ENCODE data around the gene MDN1.
A peak's percentile ranks its signal among the peaks of the same experiment; 100 is the strongest.
"Not testable (repeated sequence)": the region's sequence is repeated elsewhere in the genome, so short reads cannot be mapped to it uniquely, and the experiment has no call there.

Gene MDN1

GRCh38 chr6:89644864-89645263, 174.7 kb downstream of the MDN1 start:
- no peak for DNase-seq

DNA sequence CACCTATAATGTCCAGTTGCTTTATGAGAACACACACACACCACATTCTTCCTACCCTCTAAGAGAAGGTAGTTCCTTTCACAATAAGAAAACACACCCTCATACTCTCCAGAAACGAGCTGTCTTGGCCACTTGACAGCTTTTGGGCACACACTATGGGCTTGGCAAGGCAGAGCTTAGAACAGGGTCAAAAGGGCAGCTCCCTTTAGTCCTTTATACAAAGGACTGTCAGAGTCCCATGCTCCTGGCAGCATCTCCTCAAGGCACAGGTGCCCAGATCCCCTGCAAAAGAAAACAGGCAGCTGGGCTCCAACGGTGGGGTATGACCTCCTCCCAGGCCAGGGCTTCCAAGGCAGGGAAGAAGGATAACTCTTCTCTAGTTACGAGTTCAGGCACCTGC, 176.2 kb downstream of the MDN1 start:
- no peak for DNase-seq

DNA sequence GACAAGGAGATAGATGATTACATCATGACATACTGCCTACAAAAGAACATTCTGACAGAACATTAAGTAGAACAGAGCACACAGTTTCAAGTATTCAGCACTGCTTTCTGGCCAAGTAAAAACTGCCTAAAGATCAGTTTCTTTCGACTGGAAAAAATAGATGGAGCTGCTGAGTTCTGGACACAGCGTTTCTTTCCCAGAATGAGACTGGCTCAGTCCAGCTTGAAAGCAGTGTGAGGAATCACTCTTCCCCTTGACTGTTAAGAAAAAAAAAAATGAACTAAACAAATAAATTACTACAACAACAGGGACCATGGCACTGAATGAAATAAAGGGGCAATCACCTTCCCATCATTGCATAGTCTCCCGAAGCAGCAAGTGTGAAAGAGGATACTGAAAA, 176.6 kb downstream of the MDN1 start:
- DNase-seq: no peak

DNA sequence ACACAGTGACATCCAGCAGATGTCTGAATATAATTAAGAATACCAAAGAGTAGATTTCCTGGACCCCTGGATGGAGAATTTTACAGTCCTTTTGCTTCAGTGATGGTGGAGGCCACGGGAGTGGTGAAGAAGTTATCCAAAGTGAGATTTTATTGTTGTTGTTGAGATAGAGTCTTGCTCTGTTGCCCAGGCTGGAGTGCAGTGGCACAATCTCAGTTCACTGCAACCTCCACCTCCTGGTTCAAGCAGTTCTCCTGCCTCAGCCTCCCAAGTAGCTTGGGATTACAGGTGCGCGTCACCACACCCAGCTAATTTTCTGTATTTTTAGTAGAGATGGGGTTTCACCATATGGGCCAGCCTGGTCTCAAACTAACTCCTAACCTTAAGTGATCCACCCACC, 178.0 kb downstream of the MDN1 start:
- DNase-seq: not testable (repeated sequence)

DNA sequence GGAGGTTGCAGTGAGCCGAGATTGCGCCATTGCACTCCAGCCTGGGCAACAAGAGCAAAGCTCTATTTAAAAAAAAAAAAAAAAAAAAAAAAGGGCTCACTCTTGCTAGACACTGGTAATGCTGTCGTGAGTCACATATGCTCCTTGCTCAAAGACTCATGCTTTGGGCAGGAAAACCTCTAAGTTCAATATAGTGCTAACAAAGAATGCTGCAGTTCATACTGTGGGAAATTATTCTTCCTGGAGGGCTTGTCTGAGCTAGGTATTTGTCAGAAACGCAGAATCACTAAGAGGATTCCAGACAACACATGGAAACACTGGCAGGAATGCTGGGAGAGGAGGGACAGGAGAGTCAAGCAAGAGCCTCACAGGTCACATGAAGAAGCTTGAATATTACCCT, 178.8 kb downstream of the MDN1 start:
- no peak for DNase-seq

DNA sequence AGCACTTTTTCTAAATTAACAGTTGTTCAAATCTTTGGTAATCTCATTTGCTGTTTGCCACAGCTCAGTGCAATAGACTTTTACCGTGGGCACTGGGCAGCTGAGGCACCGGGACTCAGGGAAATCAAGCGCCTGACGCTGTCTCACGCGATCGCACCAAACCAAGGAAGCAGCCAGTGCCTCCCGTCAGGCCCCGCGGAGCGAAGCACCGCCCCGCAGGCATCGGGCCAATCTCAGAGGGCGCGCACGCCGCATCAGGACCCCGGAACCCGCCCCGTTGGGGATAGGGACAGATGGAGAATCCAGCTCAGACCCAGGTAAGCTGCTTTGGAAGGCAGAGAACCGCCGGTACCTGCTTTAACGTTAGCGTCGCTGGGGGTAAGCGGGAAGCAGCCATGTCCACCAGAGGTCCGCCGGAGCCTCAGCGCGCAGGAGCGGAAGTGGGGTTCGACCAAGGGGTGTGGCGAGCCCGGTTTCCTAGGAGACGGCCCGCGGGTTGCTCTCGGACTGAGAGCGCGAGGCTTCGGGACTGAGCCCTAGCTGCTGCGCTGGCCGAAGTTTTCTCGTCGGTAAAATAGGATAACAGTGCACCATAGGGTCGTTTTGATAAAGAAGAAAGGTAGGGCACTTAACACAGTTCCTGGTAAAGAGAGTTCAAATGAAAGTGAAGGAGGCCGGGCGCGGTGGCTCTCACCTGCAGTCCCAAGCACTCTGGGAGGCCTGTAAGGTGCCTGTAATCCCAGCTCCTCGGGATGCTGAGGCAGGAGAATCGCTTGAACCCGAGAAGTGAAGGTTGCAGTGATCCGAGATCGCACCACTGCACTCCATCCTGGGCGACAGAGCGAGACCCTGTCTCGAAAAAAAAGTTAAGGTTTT, 181.0 kb downstream of the MDN1 start, which contains the start of gene LYRM2:
Gene LYRM2, minus strand, starts transcription at position 428 of the 876 bp plus-strand sequence. Its CDS starts 31 bp downstream, at position 397.
- peak; percentile 93 to 94 for DNase-seq

- no peak for DNase-seq
These were observed 181.7 kb downstream of the MDN1 start for GRCh38 chr6:89637960-89638319.

- not testable (repeated sequence) for DNase-seq
These were observed 183.2 kb downstream of the MDN1 start for GRCh38 chr6:89636412-89636811.

DNA sequence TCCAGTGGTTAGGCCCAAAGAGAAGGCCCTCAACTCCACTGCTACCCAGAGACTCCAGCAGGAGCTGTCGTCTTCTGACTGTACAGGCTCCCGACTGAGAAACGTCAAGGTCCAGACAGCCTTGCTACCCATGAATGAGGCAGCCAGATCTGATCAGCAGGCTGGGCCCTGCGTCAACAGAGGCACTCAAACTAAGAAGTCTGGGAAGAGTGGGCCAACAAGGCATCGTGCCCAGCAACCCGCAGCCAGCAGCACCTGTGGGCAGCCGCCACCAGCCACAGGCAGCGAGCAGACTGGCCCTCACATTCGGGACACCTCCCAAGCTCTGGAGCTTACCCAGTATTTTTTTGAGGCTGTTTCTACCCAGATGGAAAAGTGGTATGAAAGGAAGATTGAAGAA, 189.1 kb downstream of the MDN1 start:
- no peak for DNase-seq

- no peak for DNase-seq
These were observed 195.8 kb downstream of the MDN1 start for GRCh38 chr6:89623749-89624148.

GRCh38 chr6:89619567-89619966, 200.0 kb downstream of the MDN1 start:
- DNase-seq: no peak

GRCh38 chr6:89618026-89618425, 201.6 kb downstream of the MDN1 start:
- no peak for DNase-seq

- DNase-seq: no peak
These were observed 203.1 kb downstream of the MDN1 start for GRCh38 chr6:89616531-89616930.

DNA sequence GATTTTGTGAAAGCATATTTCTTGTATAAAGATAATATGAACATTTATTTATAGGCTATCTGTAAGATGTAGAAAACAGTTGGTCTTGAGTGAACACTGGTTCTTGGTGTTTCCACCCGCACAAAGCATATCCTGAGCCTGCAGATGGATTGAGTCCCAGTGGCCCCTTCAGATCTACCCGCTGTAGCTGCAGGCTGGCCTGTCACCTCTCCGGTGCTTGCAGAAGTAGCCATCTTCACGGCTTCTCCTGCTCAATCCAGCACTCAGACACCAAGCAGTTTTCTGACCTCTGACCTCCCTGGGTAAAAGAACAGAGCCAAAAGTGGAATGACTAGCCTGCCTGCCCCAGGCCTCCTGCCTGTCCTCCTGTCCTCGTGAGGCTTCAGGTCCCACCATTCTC, 203.7 kb downstream of the MDN1 start:
- no peak for DNase-seq

DNA sequence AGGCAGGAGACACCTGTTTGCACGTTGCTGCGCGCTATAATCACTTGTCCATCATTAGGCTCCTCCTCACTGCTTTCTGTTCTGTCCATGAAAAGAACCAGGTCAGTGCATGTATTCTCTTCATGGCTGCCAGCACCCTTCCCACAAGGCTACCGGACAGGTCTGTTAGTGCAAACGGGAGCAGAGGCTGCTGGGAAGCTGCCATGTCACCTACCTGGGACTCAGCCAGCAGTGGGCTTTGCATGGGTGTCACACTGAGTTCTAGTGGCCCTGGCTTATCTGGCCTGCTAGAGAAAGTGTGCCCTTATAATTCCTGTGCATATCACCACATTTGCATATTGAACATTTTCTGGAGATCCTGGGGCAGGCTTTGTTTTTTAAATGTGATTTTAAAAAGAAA, 205.8 kb downstream of the MDN1 start:
- DNase-seq: no peak

GRCh38 chr6:89612121-89612520, 207.5 kb downstream of the MDN1 start:
- DNase-seq: no peak

GRCh38 chr6:89611666-89612065, 207.9 kb downstream of the MDN1 start:
- DNase-seq: no peak

- peak; percentile 61 to 72 for DNase-seq
These were observed 209.4 kb downstream of the MDN1 start for GRCh38 chr6:89610149-89610642.

- DNase-seq: no peak
These were observed 213.7 kb downstream of the MDN1 start for GRCh38 chr6:89605861-89606260.

- no peak for DNase-seq
These were observed 214.9 kb downstream of the MDN1 start for GRCh38 chr6:89604653-89605052.

- DNase-seq: no peak
These were observed 217.4 kb downstream of the MDN1 start for GRCh38 chr6:89602166-89602565.

DNA sequence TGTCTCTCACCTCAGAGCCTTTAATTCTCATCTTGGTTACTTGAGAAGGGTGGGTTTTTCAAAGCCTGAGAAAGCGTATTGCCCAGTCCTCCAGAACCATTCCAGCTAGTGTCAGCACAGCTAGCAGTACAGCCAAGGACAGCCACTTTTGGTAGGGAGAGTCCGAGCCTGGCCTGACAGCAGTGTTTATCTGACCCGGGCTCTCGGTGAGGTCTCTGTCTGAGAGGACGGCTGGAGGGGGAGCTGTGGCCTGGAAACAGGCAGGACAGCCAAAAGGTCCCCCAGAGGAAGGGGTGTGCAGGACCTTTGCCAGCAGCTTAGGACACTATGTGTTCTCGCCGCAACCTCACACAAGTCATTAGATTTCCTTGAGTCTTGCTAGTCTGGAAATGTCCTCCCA, 219.9 kb downstream of the MDN1 start:
- DNase-seq: no peak

DNA sequence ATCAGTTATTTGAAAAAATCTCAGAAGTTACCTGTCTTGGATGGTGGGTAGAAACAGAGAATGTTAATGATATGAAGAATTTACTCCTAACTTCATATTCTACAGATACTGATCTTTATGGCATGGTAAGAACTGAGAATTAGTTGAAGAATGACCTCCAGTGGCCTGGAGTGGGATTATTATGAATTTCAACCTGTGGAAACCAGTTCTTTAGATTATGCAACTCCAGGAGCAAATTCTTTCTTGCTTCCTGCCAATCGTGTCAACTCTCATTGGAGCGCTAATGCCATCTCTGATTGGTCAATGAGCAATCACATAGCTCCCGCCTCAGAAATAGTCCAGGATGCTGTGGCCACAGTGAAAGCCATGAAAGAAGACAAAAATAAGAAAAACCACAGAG, 221.6 kb downstream of the MDN1 start:
- DNase-seq: peak; percentile 89 to 92

DNA sequence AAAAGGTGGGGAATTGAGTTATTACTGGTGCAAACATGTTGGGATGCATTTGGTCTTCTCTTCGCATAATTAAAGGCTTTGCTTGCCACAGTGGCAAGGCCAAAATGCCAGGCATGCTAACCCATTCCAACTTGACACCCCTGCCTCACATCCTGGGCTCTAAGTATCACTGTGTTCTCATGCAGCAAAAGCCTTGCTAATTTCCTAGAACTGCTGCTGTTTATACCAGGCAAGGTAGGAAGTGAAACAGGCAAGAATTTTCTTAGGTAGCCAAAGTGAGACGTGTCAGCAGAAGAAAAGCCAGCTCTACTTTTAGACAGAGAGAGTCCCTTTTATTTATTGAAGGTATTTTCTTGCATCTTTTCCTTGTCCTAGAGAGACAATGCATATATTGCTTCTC, 222.2 kb downstream of the MDN1 start:
- no peak for DNase-seq

- DNase-seq: no peak
These were observed 223.1 kb downstream of the MDN1 start for GRCh38 chr6:89596484-89596883.
